ENCODE data around the gene CTDSP2. TPM values are rescaled to one million over a fixed set of nuclear protein-coding genes. Genes with fewer than 3 reads are reported as not detected.

The CTDSP2 gene
- total and polyA plus RNA-seq, 2 donors (not counting 3 experiments of a cell fraction or from before 2014, with no cell fraction given) = 142 to 146 TPM

- no peak overlapping the region for H3K9ac ChIP-seq (replicated peaks; ENCODE audit: extremely low read depth, insufficient read depth, low read length)
- H3K9me1 ChIP-seq (replicated peaks; ENCODE audit: control insufficient read depth, extremely low read depth, insufficient read depth, low read length) = no peaks in the 10 kb centered on the region
- H3K27ac ChIP-seq (ENCODE audit: insufficient read depth, low read depth, low read length) = no peak overlapping the region
- FAIRE-seq = no peak
- DNase-seq (ENCODE audit: low read depth, low spot score) = no peak
- H2AFZ ChIP-seq (ENCODE audit: low read depth, low read length) = no peak overlapping the region
- TF ChIP-seq CTCF (IDR thresholded peaks at IDR 0.05; ENCODE audit: extremely low read depth in 1 of 2, insufficient read depth in 1 of 2, low read depth in 1 of 2, low read length in 2 of 2) = no peak
- TF ChIP-seq POLR2A (IDR thresholded peaks at IDR 0.05; ENCODE audit: low read depth, low read length) = no peak
- TF ChIP-seq EZH2 (IDR thresholded peaks at IDR 0.05; ENCODE audit: borderline replicate concordance, low read depth, low read length, severe bottlenecking) = no peak
- TF ChIP-seq MAX (IDR thresholded peaks at IDR 0.05; ENCODE audit: insufficient read depth, insufficient read length) = no peak
- no peak for TF ChIP-seq MYC (IDR thresholded peaks at IDR 0.05; ENCODE audit: low read depth, low read length)
- TF ChIP-seq GATA2 (IDR thresholded peaks at IDR 0.05; ENCODE audit: insufficient read depth, insufficient read length, low read depth, low read length) = no peak
- no peak for TF ChIP-seq JUN (IDR thresholded peaks at IDR 0.05; ENCODE audit: borderline replicate concordance, insufficient read depth, insufficient read length, low read depth)
- TF ChIP-seq POLR2AphosphoS5 (IDR thresholded peaks at IDR 0.05; ENCODE audit: insufficient read depth, low read depth, low read length) = no peak
- TF ChIP-seq FOS (IDR thresholded peaks at IDR 0.05; ENCODE audit: borderline replicate concordance, insufficient read depth, low read length) = no peak
- ChIA-PET CTCF (interaction anchor here (1.0 kb wide), 1 partner anchor 70 kb away, joined by 4 read pairs; no protein-coding TSS in a partner anchor), POLR2A (no interaction called here)
- H3K4me1 ChIP-seq (ENCODE audit: control insufficient read depth, extremely low read depth, insufficient read depth, low read length) = peaks cover 6% of the 10 kb centered on the region
- no peaks in the 10 kb centered on the region for H3K27me3 ChIP-seq (ENCODE audit: control insufficient read depth in 2 of 2, insufficient read depth in 2 of 2, low read length in 2 of 2)
- H4K20me1 ChIP-seq (replicated peaks; ENCODE audit: control insufficient read depth, extremely low read depth, insufficient read depth, low read length) = peaks cover 2% of the 10 kb centered on the region
- dilution Hi-C loops (cut with MboI; ENCODE audit: extremely low pct_ligation_motif_present, low sequenced_read_pairs) (no loop called here), intact Hi-C loops (cut with micrococcal nuclease) (no loop called here)
- BruUV-seq (replicated peaks) = no TSS peak
- peaks cover 36 to 63% of the 10 kb centered on the region in 2 experiments for H3K36me3 ChIP-seq (ENCODE audit: control insufficient read depth in 2 of 2, extremely low read depth in 1 of 2, insufficient read depth in 2 of 2, low read length in 2 of 2)
- H3K4me2 ChIP-seq (ENCODE audit: insufficient read depth, low read length) = no peak overlapping the region
- peaks cover 28% of the 10 kb centered on the region for H3K79me2 ChIP-seq (ENCODE audit: control insufficient read depth, insufficient read depth, low read length)
- H3K9me3 ChIP-seq (replicated peaks; ENCODE audit: control insufficient read depth, insufficient read depth, low read length) = no peaks in the 10 kb centered on the region
- no peak overlapping the region for H3K4me3 ChIP-seq (replicated peaks in 1 of 3; ENCODE audit: insufficient read depth in 1 of 3, low read depth in 1 of 3, low read length in 3 of 3)
These were observed 19.6 kb downstream of the CTDSP2 start for GRCh38 chr12:57826966-57827365.
